Mesodermal cell (in vitro differentiated cells): ENCODE results near the gene MEN1.

ENCODE experiments used
- H3K27ac ChIP-seq: 2 replicates; pipeline ENCODE4 v1.7.0; 2013; ENCODE audit warnings: mild to moderate bottlenecking, low read depth, low read length, moderate library complexity; ENCODE audit not compliant: severe bottlenecking
- H3K36me3 ChIP-seq: 2 replicates; pipeline ENCODE4 v1.7.1; 2013; ENCODE audit warnings: mild to moderate bottlenecking, low read length, moderate library complexity; ENCODE audit not compliant: control insufficient read depth, insufficient read depth
- H3K4me1 ChIP-seq: one replicate; pipeline ENCODE4 v1.7.1; 2013; ENCODE audit warnings: mild to moderate bottlenecking, low read length; ENCODE audit not compliant: insufficient read depth, control insufficient read depth, poor library complexity, severe bottlenecking
- H3K4me3 ChIP-seq: 2 replicates; pipeline ENCODE4 v1.7.0; 2013; ENCODE audit warnings: low read length, control low read depth, mild to moderate bottlenecking; ENCODE audit not compliant: insufficient read depth, poor library complexity, severe bottlenecking; ENCODE audit errors: extremely low read depth
- H3K9me3 ChIP-seq: 2 replicates; pipeline ENCODE4 v1.7.1; 2013; ENCODE audit warnings: mild to moderate bottlenecking, low read length, moderate library complexity; ENCODE audit not compliant: control insufficient read depth
- WGBS, 2 experiments: methylation state at CpG; one replicate each; pipeline ENCODE4 v1.1.5; 2013; ENCODE audit warnings: missing lambda C conversion rate in 2 of 2; ENCODE audit not compliant: insufficient coverage in 2 of 2; 5-methylcytosine and 5-hydroxymethylcytosine counted together

MEN1 gene

DNA sequence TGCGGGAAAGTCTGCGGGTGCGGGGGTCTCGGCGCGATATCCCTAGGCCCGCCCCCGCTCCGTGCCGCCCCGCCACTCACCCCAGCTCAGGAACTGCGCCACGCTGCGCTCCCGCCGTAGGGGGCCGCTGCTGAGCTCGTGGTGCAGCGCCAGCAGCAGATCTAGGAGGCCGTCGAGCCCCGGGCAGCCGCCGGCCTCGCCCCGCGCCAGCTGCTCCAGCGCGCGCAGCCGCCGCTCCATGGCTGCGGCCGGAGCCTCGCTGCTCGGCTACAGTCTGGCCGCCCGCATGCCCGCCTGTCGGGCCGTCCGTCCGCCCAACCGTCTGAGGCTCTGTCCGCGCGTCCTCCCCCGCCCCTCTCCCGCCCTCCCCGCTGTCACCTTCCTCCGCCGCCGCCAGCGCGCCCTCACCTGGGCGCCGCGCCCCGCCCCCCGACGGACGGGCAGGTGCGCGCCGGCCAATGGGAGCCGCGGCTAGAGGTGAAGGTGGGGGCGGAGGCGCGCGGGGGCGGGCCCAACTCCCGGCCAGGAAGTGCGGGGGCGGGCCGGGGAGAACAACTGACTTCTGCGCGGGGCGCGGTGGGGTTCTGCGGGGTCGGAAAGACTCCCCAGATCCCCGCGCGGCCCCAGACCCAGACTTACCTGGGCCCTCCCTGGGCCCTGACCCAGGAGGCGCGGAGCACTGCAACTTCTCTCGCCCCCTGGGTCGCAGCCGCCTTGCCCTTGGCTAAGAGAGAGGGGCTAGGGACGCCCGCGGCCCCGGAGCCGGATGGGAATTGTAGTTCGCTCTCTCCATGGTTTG, 34.2 kb upstream of the MEN1 start, which contains the start of gene CDC42BPG:
Gene CDC42BPG (minus strand): TSS at position 324 of the 799 bp plus-strand sequence. CDS start 84 bp downstream, at position 240.
- Histone ChIP-seq H3K4me3 (peak within 1 kb of the TSS; percentile 53), H3K27ac (no peak within 1 kb of the TSS), H3K9me3 (no peaks in the 10 kb centered on the region), H3K4me1 (peaks cover 18% of the 10 kb centered on the region), H3K36me3 (no peaks in the 10 kb centered on the region)
- WGBS, 2 experiments, result 1 to 2% methylated on average over 56 to 58 of the region's 96 CpGs

- no peaks in the 10 kb centered on the region for H3K36me3 ChIP-seq
- WGBS, 2 experiments, result 55 to 56% methylated on average over 19 to 26 of the region's 27 CpGs
- H3K4me3 ChIP-seq, result peak overlapping the region; percentile 53
- no peaks in the 10 kb centered on the region for H3K9me3 ChIP-seq
- no peak overlapping the region for H3K27ac ChIP-seq
- H3K4me1 ChIP-seq, result peaks cover 18% of the 10 kb centered on the region
Measured at GRCh38 chr11:64843686-64844329, 33.5 kb upstream of the MEN1 start.

DNA sequence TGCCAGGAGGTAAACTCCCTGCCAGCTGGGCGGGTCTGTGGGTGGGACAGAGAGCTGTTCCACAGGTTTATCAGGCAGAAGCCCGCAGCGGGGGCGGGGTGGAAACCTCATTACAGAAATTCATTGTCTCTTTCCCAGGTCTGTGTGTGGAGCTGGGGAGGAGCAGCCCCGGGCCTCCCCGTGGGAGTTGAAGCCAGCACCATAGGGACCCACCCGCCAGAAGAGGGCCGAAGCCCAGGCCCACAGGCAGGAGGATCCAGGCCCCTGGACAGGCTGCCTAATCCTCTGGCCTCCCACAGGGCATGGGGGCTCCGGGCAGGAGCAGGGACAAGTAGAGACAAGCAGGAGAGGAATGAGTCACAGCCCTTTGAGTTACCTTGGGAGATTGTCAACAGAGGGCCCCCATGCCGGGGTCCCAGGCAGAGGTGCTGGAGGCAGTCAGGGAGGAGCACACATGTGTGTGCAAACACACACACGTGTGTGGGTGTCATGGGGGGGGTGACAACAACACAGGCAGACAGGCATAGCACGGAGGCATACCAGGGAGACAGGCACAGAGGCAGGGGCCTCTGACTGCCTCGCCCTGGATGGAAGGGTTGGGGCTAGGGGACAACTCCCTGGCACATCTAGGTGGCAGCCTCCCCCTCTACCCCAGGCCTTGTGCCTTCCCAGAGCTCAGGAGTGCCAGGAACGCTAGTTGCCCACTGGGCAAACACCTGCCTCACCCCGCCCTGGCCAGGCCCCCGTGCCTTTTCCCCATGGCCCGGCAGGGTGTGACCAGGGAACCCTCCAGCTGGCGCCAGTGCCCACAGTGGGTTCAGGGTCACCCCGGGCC, 32.7 kb upstream of the MEN1 start:
- H3K9me3 ChIP-seq, result no peaks in the 10 kb centered on the region
- H3K4me1 ChIP-seq, result peaks cover 18% of the 10 kb centered on the region
- H3K27ac ChIP-seq, result peak overlapping the region; percentile 49
- H3K36me3 ChIP-seq, result no peaks in the 10 kb centered on the region
- no peak overlapping the region for H3K4me3 ChIP-seq
- 61 to 71% methylated on average over 12 to 15 of the region's 19 CpGs for WGBS, 2 experiments

DNA sequence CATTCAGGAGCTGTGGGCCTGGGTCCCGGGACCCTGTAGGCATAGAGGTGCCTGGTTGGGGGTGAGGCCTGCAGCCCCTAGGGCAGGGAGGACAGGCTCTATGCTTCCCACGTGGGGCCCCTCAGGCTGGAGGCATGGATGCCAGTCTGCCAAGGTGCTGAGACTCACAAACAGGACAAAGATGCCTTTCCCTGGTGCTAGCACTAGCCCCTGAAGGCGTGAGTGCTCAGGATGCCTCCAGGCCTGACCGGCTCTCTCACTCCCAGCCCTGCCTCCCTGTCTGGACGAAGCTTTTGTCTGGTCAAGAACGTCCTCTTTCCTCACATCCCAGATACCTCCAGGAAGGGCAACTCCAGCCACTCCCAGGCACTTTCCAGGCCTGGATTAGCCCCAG, 32.0 kb upstream of the MEN1 start:
- Histone ChIP-seq H3K9me3 (no peaks in the 10 kb centered on the region), H3K36me3 (no peaks in the 10 kb centered on the region), H3K27ac (peak overlapping the region; percentile 49), H3K4me3 (no peak overlapping the region), H3K4me1 (peaks cover 18% of the 10 kb centered on the region)
- WGBS, 2 experiments, result 70 to 91% methylated on average over 4 of the region's 6 CpGs

GRCh38 chr11:64841592-64842365, 31.4 kb upstream of the MEN1 start:
- no peak overlapping the region for H3K27ac ChIP-seq
- H3K4me3 ChIP-seq, result no peak overlapping the region
- peaks cover 18% of the 10 kb centered on the region for H3K4me1 ChIP-seq
- H3K9me3 ChIP-seq, result no peaks in the 10 kb centered on the region
- no peaks in the 10 kb centered on the region for H3K36me3 ChIP-seq
- 88 to 92% methylated on average over 7 to 14 of the region's 15 CpGs for WGBS, 2 experiments

DNA sequence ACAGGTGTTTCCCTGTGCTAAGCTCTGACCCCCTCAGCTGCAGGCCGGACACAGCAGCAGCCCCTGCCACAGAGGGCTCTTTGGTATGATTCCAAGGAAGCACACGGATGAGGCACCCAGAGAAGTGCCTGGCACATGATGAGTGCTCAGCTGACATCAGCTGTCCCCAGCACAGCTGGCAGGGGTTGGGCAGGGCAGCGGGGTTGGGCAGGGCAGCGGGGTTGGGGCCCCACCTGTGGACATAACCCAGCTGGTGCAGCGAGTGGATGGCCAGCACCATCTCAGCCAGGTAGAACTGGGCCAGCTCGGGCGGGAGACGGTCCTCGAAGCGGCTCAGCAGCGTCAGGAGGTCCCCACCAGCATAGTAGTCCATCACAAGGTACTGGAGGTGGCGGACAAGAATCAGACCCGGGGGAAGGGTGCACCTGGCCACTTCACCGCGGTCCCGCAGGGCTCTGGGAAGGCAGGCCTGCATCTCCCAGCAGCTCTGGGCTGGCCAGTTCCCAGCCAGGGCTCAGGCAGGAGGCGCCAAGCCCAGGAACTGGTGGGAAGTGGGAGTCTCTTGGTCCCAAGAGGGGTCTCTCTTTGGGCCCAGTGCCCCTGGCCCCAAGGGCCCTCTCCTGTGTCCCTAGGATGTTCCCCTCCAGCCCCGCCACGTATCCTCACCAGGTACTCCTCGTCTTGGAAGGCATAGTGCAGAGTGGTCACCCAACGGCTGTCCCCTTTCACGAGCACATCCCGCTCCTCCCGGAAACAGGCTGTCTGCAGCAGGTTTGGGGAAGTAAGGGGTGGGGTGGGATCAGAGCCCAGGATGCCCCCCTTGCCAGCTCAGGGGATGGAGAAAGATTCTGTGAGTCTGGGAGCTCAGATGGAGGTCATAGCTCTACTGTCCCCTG, 29.8 kb upstream of the MEN1 start:
- Histone ChIP-seq H3K36me3 (no peaks in the 10 kb centered on the region), H3K9me3 (no peaks in the 10 kb centered on the region), H3K27ac (no peak overlapping the region), H3K4me1 (peaks cover 18% of the 10 kb centered on the region), H3K4me3 (no peak overlapping the region)
- 93 to 95% methylated on average over 22 to 24 of the region's 24 CpGs for WGBS, 2 experiments

- no peaks in the 10 kb centered on the region for H3K36me3 ChIP-seq
- WGBS, 2 experiments, result 93 to 94% methylated on average over 13 of the region's 13 CpGs
- peaks cover 18% of the 10 kb centered on the region for H3K4me1 ChIP-seq
- H3K9me3 ChIP-seq, result no peaks in the 10 kb centered on the region
- H3K4me3 ChIP-seq, result no peak overlapping the region
- H3K27ac ChIP-seq, result no peak overlapping the region
Measured at GRCh38 chr11:64839335-64839734, 29.0 kb upstream of the MEN1 start.

GRCh38 chr11:64838600-64839334, 28.4 kb upstream of the MEN1 start:
- no peak overlapping the region for H3K4me3 ChIP-seq
- no peaks in the 10 kb centered on the region for H3K9me3 ChIP-seq
- peaks cover 18% of the 10 kb centered on the region for H3K4me1 ChIP-seq
- no peaks in the 10 kb centered on the region for H3K36me3 ChIP-seq
- whole genome bisulfite sequencing, 2 experiments, result 94% methylated on average over 21 to 24 of the region's 28 CpGs
- no peak overlapping the region for H3K27ac ChIP-seq

- WGBS, 2 experiments, result 86 to 97% methylated on average over 6 to 8 of the region's 10 CpGs
- Histone ChIP-seq H3K27ac (no peak overlapping the region), H3K9me3 (no peaks in the 10 kb centered on the region), H3K36me3 (no peaks in the 10 kb centered on the region), H3K4me1 (peaks cover 13% of the 10 kb centered on the region), H3K4me3 (no peak overlapping the region)
Measured at GRCh38 chr11:64837887-64838351, 27.6 kb upstream of the MEN1 start.
